ENCODE results near the gene PDXDC1.
"Not testable (repeated sequence)": the region's sequence is repeated elsewhere in the genome, so short reads cannot be mapped to it uniquely, and the experiment has no call there.

PDXDC1 gene

GRCh38 chr16:15043344-15043743, 68.5 kb downstream of the PDXDC1 start:
- TF ChIP-seq CTCF (IDR thresholded peaks at IDR 0.05; ENCODE audit: low read depth, low read length): no peak
- DNase-seq: no peak
- no peak overlapping the region for H3K4me3 ChIP-seq (ENCODE audit: low read depth, low read length)
- H3K9me3 ChIP-seq (ENCODE audit: severe bottlenecking): no peaks in the 10 kb centered on the region
- peaks cover 31% of the 10 kb centered on the region for H3K36me3 ChIP-seq
- no peaks in the 10 kb centered on the region for H3K27me3 ChIP-seq (ENCODE audit: insufficient read depth, low read depth, severe bottlenecking)
- no peak overlapping the region for H3K27ac ChIP-seq

GRCh38 chr16:15044286-15044685, 69.5 kb downstream of the PDXDC1 start:
- H3K27me3 ChIP-seq (ENCODE audit: insufficient read depth, low read depth, severe bottlenecking): no peaks in the 10 kb centered on the region
- H3K9me3 ChIP-seq (ENCODE audit: severe bottlenecking): no peaks in the 10 kb centered on the region
- no peak overlapping the region for H3K4me3 ChIP-seq (ENCODE audit: low read depth, low read length)
- no peak for TF ChIP-seq CTCF (IDR thresholded peaks at IDR 0.05; ENCODE audit: low read depth, low read length)
- DNase-seq: no peak
- H3K36me3 ChIP-seq: peaks cover 28% of the 10 kb centered on the region
- no peak overlapping the region for H3K27ac ChIP-seq

- H3K27me3 ChIP-seq (ENCODE audit: insufficient read depth, low read depth, severe bottlenecking); H3K4me3 ChIP-seq (ENCODE audit: low read depth, low read length); DNase-seq; H3K27ac ChIP-seq; H3K9me3 ChIP-seq (ENCODE audit: severe bottlenecking): not testable (repeated sequence)
- H3K36me3 ChIP-seq: peaks cover 19% of the 10 kb centered on the region
Observed at GRCh38 chr16:15045270-15045669, 70.4 kb downstream of the PDXDC1 start.

- peaks cover 19% of the 10 kb centered on the region for H3K36me3 ChIP-seq
- DNase-seq: no peak
- no peak overlapping the region for H3K27ac ChIP-seq
- no peak for TF ChIP-seq CTCF (IDR thresholded peaks at IDR 0.05; ENCODE audit: low read depth, low read length)
- H3K4me3 ChIP-seq (ENCODE audit: low read depth, low read length): no peak overlapping the region
- no peaks in the 10 kb centered on the region for H3K9me3 ChIP-seq (ENCODE audit: severe bottlenecking)
- H3K27me3 ChIP-seq (ENCODE audit: insufficient read depth, low read depth, severe bottlenecking): no peaks in the 10 kb centered on the region
Observed at GRCh38 chr16:15046692-15047376, 72.0 kb downstream of the PDXDC1 start.

GRCh38 chr16:15049581-15050180, 74.9 kb downstream of the PDXDC1 start:
- no peak overlapping the region for H3K27ac ChIP-seq
- peaks cover 12% of the 10 kb centered on the region; the same call in 1 of the 2 replicates for H3K36me3 ChIP-seq
- no peak for DNase-seq
- no peaks in the 10 kb centered on the region for H3K9me3 ChIP-seq (ENCODE audit: severe bottlenecking)
- H3K4me3 ChIP-seq (ENCODE audit: low read depth, low read length): no peak overlapping the region
- no peak for TF ChIP-seq CTCF (IDR thresholded peaks at IDR 0.05; ENCODE audit: low read depth, low read length)
- H3K27me3 ChIP-seq (ENCODE audit: insufficient read depth, low read depth, severe bottlenecking): no peaks in the 10 kb centered on the region

GRCh38 chr16:15050440-15050839, 75.6 kb downstream of the PDXDC1 start:
- not testable (repeated sequence) for H3K9me3 ChIP-seq (ENCODE audit: severe bottlenecking); H3K27me3 ChIP-seq (ENCODE audit: insufficient read depth, low read depth, severe bottlenecking); H3K27ac ChIP-seq; DNase-seq; H3K4me3 ChIP-seq (ENCODE audit: low read depth, low read length)
- peaks cover 12% of the 10 kb centered on the region; the same call in 1 of the 2 replicates for H3K36me3 ChIP-seq
